GM21825 (cell line): Measurements from ENCODE around the gene LDHA.
A peak's percentile ranks its signal among the peaks of the same experiment; 100 is the strongest.

Source experiments
- ATAC-seq: cut with Tn5 transposase; IDR thresholded peaks from one replicate; pipeline ENCODE4 v1.9.1; 2021; ENCODE audit warnings: mild to moderate bottlenecking, moderate library complexity; ENCODE audit not compliant: unreplicated experiment

Gene LDHA

GRCh38 chr11:18394275-18394927, at the start of gene LDHA:
Gene LDHA (plus strand): TSS chr11:18394563. CDS start chr11:18396843, 2,280 bp downstream.
- peak; percentile 82 for ATAC-seq

- ATAC-seq: no peak
These were observed 46.8 kb upstream of the LDHA start for GRCh38 chr11:18347471-18348125.

- no peak for ATAC-seq
These were observed 41.8 kb upstream of the LDHA start for GRCh38 chr11:18352581-18352980.

GRCh38 chr11:18358646-18359045, 35.7 kb upstream of the LDHA start:
- ATAC-seq: no peak

- ATAC-seq: no peak
These were observed 33.2 kb upstream of the LDHA start for GRCh38 chr11:18361154-18361553.

GRCh38 chr11:18364495-18365073, 29.8 kb upstream of the LDHA start:
- ATAC-seq: no peak

- ATAC-seq: no peak
These were observed 28.6 kb upstream of the LDHA start for GRCh38 chr11:18365741-18366140.

GRCh38 chr11:18366286-18366685, 28.1 kb upstream of the LDHA start:
- ATAC-seq: no peak

GRCh38 chr11:18367431-18367830, 26.9 kb upstream of the LDHA start:
- ATAC-seq: no peak

- ATAC-seq: no peak
These were observed 26.1 kb upstream of the LDHA start for GRCh38 chr11:18368221-18368620.

- no peak for ATAC-seq
These were observed 25.0 kb upstream of the LDHA start for GRCh38 chr11:18369398-18369797.

GRCh38 chr11:18371279-18371678, 23.1 kb upstream of the LDHA start:
- no peak for ATAC-seq

- no peak for ATAC-seq
These were observed 22.2 kb upstream of the LDHA start for GRCh38 chr11:18372201-18372600.

- no peak for ATAC-seq
These were observed 19.4 kb upstream of the LDHA start for GRCh38 chr11:18374956-18375355.

- no peak for ATAC-seq
These were observed 18.4 kb upstream of the LDHA start for GRCh38 chr11:18375941-18376340.

GRCh38 chr11:18379201-18379600, 15.2 kb upstream of the LDHA start:
- ATAC-seq: no peak

- peak; percentile 89 for ATAC-seq
These were observed 10.8 kb upstream of the LDHA start for GRCh38 chr11:18383388-18384156.

- peak; percentile 50 for ATAC-seq
These were observed 10.2 kb upstream of the LDHA start for GRCh38 chr11:18384157-18384641.

- ATAC-seq: no peak
These were observed 4.3 kb upstream of the LDHA start for GRCh38 chr11:18390088-18390487.

- no peak for ATAC-seq
These were observed 1.7 kb upstream of the LDHA start for GRCh38 chr11:18392434-18393321.
